ENCODE measurements around the gene OR2T10. TPM values are rescaled to one million over a fixed set of nuclear protein-coding genes. Genes with fewer than 3 reads are reported as not detected.
"Not testable (repeated sequence)": the region's sequence is repeated elsewhere in the genome, so short reads cannot be mapped to it uniquely, and the experiment has no call there.

Gene OR2T10
- total RNA-seq (not detected), polyA plus RNA-seq (under 1 TPM in 1 of 3 donors, not detected in 2; 0.01 TPM)

- DNase-seq: no peak
- Histone ChIP-seq H3K4me1 (no peaks in the 10 kb centered on the region), H3K36me3 (no peaks in the 10 kb centered on the region), H3K9me3 (no peaks in the 10 kb centered on the region), H3K27me3 (no peaks in the 10 kb centered on the region), H3K4me3 (no peak within 1 kb of the TSS), H3K27ac (no peak within 1 kb of the TSS)
- intact Hi-C loops (cut with DNase I): no loop called here
- no peak for TF ChIP-seq EP300 (IDR thresholded peaks at IDR 0.05)
- 92% methylated on average over 6 of the region's 6 CpGs for WGBS, 2 donors
Observed at GRCh38 chr1:248597589-248597988, at the start of gene OR2T10. Gene OR2T10 (minus strand): TSS chr1:248597700. CDS start chr1:248593768, 3,932 bp downstream.

- intact Hi-C loops (cut with DNase I); H3K4me1 ChIP-seq; DNase-seq; H3K27me3 ChIP-seq; H3K27ac ChIP-seq; H3K4me3 ChIP-seq; H3K36me3 ChIP-seq; H3K9me3 ChIP-seq: not testable (repeated sequence)
- 67 to 100% methylated on average over 1 to 2 of the region's 3 CpGs for WGBS, 2 donors
Observed at GRCh38 chr1:248645178-248645577, 47.7 kb upstream of the OR2T10 start, which contains the start of gene OR2T35. Gene OR2T35 (minus strand): TSS chr1:248645278. CDS start chr1:248639258, 6,020 bp downstream.

GRCh38 chr1:248642971-248643651, 45.6 kb upstream of the OR2T10 start:
- no CpG with 5 or more reads among the region's 4 CpGs for WGBS, 2 donors
- H3K36me3 ChIP-seq; H3K27me3 ChIP-seq; H3K4me1 ChIP-seq; H3K9me3 ChIP-seq; H3K4me3 ChIP-seq; H3K27ac ChIP-seq; DNase-seq; intact Hi-C loops (cut with DNase I): not testable (repeated sequence)

- DNase-seq; H3K27me3 ChIP-seq; H3K27ac ChIP-seq; intact Hi-C loops (cut with DNase I); H3K4me3 ChIP-seq; H3K4me1 ChIP-seq; H3K36me3 ChIP-seq; H3K9me3 ChIP-seq: not testable (repeated sequence)
- 90 to 93% methylated on average over 4 of the region's 5 CpGs for WGBS, 2 donors
Observed at GRCh38 chr1:248641583-248641982, 44.1 kb upstream of the OR2T10 start.

- H3K27me3 ChIP-seq; H3K27ac ChIP-seq; H3K9me3 ChIP-seq; H3K4me3 ChIP-seq; DNase-seq; intact Hi-C loops (cut with DNase I); H3K36me3 ChIP-seq; H3K4me1 ChIP-seq: not testable (repeated sequence)
- WGBS, 2 donors: no CpG with 5 or more reads among the region's 3 CpGs
Observed at GRCh38 chr1:248640906-248641305, 43.4 kb upstream of the OR2T10 start.

GRCh38 chr1:248639652-248640051, 42.2 kb upstream of the OR2T10 start:
- H3K27ac ChIP-seq; H3K4me1 ChIP-seq; H3K9me3 ChIP-seq; H3K27me3 ChIP-seq; intact Hi-C loops (cut with DNase I); DNase-seq; H3K4me3 ChIP-seq; H3K36me3 ChIP-seq: not testable (repeated sequence)
- no CpG with 5 or more reads among the region's 5 CpGs for WGBS, 2 donors

GRCh38 chr1:248636612-248637011, 39.1 kb upstream of the OR2T10 start:
- H3K9me3 ChIP-seq; intact Hi-C loops (cut with DNase I); DNase-seq; H3K36me3 ChIP-seq; H3K4me1 ChIP-seq; H3K27me3 ChIP-seq; H3K27ac ChIP-seq; H3K4me3 ChIP-seq: not testable (repeated sequence)
- WGBS, 2 donors: 20 to 76% methylated on average over 2 to 3 of the region's 5 CpGs

GRCh38 chr1:248634991-248635390, 37.5 kb upstream of the OR2T10 start, which contains the start of gene OR2T11:
Gene OR2T11 (minus strand): TSS chr1:248635091. CDS start chr1:248627128, 7,963 bp downstream.
- WGBS, 2 donors: no CpG with 5 or more reads among the region's 2 CpGs
- DNase-seq; H3K27me3 ChIP-seq; H3K9me3 ChIP-seq; H3K4me1 ChIP-seq; H3K4me3 ChIP-seq; intact Hi-C loops (cut with DNase I); H3K36me3 ChIP-seq; H3K27ac ChIP-seq: not testable (repeated sequence)

- intact Hi-C loops (cut with DNase I): no loop called here
- DNase-seq: no peak
- Histone ChIP-seq H3K36me3 (no peaks in the 10 kb centered on the region), H3K27ac (no peak overlapping the region), H3K27me3 (no peaks in the 10 kb centered on the region), H3K9me3 (no peaks in the 10 kb centered on the region), H3K4me3 (no peak overlapping the region), H3K4me1 (no peaks in the 10 kb centered on the region)
- 15 to 58% methylated on average over 7 of the region's 7 CpGs for WGBS, 2 donors
- TF ChIP-seq CTCF (IDR thresholded peaks at IDR 0.05) (no peak), EP300 (IDR thresholded peaks at IDR 0.05) (no peak), POLR2AphosphoS5 (IDR thresholded peaks at IDR 0.05) (no peak), POLR2A (IDR thresholded peaks at IDR 0.05) (no peak)
Observed at GRCh38 chr1:248631354-248632008, 34.0 kb upstream of the OR2T10 start.

Measured in sigmoid colon (tissue), 7 donors.